Left colon (tissue), 2 donors: ENCODE data around the gene HLA-DPB1. TPM values are rescaled to one million over a fixed set of nuclear protein-coding genes. Genes with fewer than 3 reads are reported as not detected.

Source experiments
- ATAC-seq: fragments of 200-7000 bp; cut with Tn5 transposase; one replicate; pipeline ENCODE4 v1.9.1; 2020; ENCODE audit warnings: mild to moderate bottlenecking, moderate library complexity
- DNase-seq, 2 donors: peaks; one replicate each; pipeline ENCODE4 v3.0.0-alpha.2; 2020
- intact Hi-C, 2 donors: fragments of 100-400 bp; cut with DNase I in 1 of 2; cut with micrococcal nuclease in 1 of 2; formaldehyde crosslinking; loops; one replicate each; pipeline versions ENCODE4 v1.11.2 to v1.14.0; 2022; cut with DNase I, micrococcal nuclease
- total RNA-seq, 2 donors: library from RNA; stranded (reverse); fragmentation: NEBNext Ultra II Directional; extraction: Animal tissue kit (Norgen Biotek cat#: 25700); gene quantifications; one replicate each; pipeline ENCODE4 v1.2.1, GENCODE V29; 2021
- donor health status: DM: no; HTN: no; CAD: no.
- donor health status: DM: yes; HTN: yes; CAD: no.

Gene HLA-DPB1
- total RNA-seq, 2 donors from 2014 or later = 15.1 to 65.5 TPM

DNA sequence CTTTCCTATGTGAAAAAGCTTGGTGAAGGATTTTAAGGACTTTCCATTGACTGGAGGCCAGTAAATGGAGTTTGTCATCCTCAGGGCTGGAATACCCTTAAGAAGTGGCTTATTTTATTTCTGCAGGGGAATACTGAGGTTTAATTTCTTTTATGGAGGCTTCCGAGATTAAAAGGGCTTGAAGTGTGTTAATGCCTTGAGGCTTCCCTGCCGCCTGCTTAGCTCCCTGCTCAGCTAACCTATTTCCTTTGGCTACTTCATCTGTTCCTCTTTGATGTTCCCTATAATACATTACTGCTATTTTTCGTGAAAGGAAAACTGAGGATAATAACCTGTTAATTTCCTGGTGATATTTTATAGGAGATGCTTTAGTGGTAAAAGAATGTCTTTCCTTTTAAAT lies 44.2 kb downstream of the HLA-DPB1 start:
- ATAC-seq = no peak
- no peak for DNase-seq
- intact Hi-C loops = no loop called here

DNA sequence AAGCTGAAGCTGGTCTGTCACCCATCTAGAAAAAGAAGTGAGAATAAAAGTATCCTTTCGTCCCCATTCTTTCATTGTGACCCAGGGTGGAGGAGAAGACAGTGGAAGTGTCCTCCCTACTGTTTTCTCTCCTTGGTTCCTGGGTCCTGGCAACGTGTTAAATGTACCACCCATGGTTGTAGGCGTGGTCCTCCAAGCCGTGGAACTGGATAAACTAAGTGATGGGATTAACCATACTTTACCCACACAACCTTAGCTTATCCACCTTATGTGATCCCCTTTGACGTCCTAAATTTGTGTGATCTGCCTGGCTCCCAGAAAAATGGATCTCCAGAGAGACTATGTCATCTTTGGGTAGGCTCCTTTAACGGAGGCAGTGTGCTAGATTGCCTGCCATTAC lies 47.4 kb downstream of the HLA-DPB1 start:
- intact Hi-C loops = no loop called here
- ATAC-seq = no peak
- DNase-seq = no peak

DNA sequence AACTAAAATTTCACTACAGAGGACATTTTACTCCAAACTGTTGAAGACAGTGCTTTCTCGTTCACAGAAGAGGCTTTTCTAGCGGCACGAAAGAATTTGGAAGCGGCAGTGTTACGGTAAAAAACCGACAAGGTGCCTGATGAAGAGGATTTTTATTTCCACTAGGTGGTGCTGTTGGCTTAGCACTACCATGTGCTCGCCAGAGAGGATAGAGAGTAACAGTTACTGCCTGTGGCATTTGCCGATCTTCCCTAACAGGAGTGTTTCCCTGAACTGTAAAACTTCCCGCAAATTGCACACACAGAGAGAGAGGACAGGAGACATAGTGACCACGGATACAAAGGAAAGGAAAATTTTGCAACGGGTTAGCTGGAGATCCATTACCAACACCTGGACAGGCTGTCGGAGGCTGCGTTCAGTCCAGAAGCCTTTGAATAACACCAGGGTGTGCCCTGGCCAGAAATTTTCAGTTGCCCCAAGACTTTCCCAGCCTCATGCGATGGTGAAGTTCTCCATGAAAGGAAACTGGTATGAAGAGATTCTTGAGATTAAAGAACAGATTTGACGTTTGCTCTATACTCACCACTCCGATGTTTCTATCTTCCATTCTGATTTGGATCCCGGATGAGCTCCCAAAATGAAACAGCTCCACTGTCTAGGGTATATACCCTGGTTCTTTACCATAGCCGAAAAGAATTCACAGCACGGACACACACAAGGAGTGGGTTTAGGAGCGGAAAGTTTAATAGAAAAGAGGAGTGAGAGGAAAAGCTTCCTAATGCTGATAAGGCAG lies 48.1 kb downstream of the HLA-DPB1 start:
- intact Hi-C loops = no loop called here
- DNase-seq (no peak), ATAC-seq (no peak)

DNA sequence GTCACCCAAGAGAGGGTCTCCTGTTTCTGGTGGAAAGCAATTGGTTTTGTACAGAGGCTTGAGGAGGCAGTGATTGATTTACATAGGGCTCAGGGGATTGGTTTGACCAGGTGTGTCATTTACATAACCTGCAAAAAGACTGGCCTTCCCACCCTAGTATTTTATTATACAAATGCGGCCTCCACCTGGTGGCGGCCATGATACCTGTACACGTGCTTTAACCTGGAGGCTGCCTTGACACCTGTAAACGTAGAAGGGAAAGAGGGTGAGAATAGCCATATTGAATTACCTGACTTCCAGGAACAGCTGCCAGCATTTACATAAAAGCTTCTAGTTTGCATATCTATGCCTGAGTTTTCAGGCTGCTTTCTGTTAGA lies 48.7 kb downstream of the HLA-DPB1 start:
- DNase-seq (no peak), ATAC-seq (no peak)
- intact Hi-C loops = no loop called here

DNA sequence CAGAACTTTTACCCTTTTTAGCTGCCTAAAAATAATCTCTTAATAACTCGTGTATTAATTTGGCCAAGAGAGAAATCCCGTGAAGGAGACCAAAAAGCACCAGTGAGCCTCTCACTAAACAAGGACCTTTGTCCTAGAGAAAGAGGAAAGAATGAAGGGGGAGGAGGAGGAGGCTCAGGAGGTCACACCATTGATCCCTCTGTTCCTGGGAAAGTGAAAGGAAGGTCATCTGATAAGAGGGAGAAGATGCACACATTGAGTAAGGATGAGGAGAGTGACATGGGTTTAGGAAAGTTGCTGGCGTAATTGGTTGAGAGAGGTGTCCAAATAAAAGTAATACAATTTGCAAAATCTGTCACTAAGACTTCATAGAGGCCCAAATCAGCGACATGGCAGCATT lies 49.2 kb downstream of the HLA-DPB1 start:
- ATAC-seq (no peak), DNase-seq (no peak)
- intact Hi-C loops = no loop called here

DNA sequence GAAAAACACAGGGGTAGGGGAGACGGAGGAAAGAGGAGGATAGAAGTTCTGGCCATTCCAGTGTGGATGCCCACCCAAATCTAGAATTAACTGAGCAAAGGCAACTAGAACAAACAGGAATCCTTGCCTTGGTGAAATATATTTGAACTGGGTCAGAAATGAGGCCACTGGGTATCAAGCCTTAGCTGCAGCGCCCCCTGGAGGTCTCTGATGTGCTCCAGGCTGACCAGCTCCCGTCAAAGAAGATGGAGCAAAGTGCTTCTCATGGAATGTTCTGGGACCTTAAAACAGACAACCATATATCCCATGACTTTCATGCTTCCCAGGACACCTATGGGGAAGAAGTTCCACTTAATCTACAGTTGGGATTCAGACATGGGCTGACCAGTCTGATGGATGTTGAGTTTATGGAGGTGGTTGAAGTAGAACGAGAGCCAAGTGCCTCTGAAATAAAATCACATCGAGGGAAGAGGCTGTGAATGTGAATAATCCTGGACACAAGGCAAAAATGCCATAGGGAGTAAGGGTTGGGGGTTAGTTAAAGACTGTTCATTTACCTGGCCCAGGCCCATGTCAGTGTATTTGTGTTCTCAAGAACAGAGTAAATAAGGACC lies 50.4 kb downstream of the HLA-DPB1 start:
- DNase-seq (peak; percentile 39 to 87), ATAC-seq (peak; percentile 45)
- intact Hi-C loops = no loop called here

DNA sequence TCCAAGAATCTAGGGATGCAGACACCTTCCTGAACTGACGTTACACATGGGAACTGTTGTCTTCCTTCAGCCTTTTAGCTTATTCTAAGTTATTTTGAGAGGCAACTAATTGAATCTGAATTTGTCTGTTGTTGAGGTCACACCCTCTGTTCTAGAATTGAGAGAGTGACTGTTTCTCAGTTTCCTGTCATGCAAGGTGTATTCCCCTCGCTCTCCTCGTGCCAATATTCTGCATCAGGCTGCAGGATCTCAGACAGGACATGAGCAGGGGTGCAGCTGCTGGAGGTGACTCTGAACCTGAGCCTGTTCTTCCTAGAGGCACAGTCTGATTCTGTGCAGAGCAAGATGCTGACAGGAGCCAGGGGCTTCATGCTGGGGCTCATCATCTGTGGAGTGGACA lies 52.5 kb downstream of the HLA-DPB1 start:
- intact Hi-C loops = no loop called here
- ATAC-seq (no peak), DNase-seq (no peak)

DNA sequence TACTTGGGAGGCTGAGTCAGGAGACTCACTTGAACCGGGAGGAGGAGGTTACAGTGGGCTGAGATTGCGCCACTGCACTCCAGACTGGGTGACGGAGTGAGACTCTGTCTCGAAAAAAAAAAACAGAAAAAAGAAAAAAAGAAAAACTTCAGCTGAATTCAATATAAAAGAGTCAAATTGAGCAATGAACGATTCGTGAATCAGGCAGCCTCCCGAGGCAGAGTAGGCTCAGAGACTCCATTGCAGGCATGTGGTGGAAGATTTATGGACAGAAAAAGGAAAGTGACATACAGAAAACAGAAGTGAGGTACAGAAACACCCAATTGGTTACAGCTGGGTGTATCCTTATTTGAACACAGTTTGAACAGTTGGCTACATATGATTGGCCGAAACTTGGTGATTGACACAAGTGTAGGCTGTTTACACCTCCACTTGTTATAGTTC lies 56.3 kb downstream of the HLA-DPB1 start:
- ATAC-seq = no peak
- intact Hi-C loops = no loop called here
- no peak for DNase-seq

DNA sequence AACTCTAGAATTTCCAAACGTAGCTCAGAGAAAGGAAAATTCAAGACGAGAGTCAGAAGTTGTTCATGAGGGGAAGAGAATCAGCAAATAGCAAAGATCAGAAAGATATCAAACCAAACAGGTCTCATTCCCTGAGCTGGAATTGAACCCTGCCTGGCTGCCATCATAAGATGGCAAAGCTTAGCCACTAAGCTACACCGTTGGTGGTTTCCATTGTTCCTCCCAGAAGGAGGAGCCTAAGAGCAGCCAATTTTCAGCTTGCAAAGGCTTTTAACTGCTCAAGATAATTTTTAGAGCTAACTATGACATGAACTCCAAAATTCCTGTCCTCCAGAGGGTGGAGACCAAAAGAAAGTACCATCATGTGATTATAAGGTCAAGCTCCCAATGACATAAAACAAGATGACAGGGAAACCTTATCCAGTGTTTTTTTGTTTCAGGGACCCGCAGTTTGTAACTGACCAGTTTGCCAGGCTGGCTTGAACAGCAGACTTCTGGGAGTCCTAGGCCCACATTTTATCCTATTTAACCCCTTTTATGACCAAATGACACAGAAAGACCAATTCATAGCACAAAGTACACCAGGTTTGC lies 60.6 kb downstream of the HLA-DPB1 start:
- ATAC-seq = no peak
- intact Hi-C loops = no loop called here
- no peak for DNase-seq

Other genes with a start within 250 kb of the HLA-DPB1 start
- gene TAP2, start 237.3 kb upstream of the HLA-DPB1 start, total RNA-seq = 100 to 1,000 TPM in 1 of 2 donors, 10 to 100 TPM in 1; 38.9 to 109 TPM
- 100 to 1,000 TPM; 110 to 168 TPM for gene PSMB8, start 231.9 kb upstream of the HLA-DPB1 start, total RNA-seq
- 100 to 1,000 TPM in 1 of 2 donors, 10 to 100 TPM in 1; 73.5 to 118 TPM for gene TAP1, start 222.3 kb upstream of the HLA-DPB1 start, total RNA-seq
- 10 to 100 TPM; 26.3 to 72.2 TPM for gene PSMB9, start 221.8 kb upstream of the HLA-DPB1 start, total RNA-seq
- 10 to 100 TPM in 1 of 2 donors, 1 to 10 TPM in 1; 4.0 to 21.3 TPM for gene HLA-DMB, start 135.0 kb upstream of the HLA-DPB1 start, total RNA-seq
- gene HLA-DMA, start 122.9 kb upstream of the HLA-DPB1 start, total RNA-seq = 10 to 100 TPM; 11.8 to 22.1 TPM
- 100 to 1,000 TPM; 128 TPM for gene BRD2, start 107.4 kb upstream of the HLA-DPB1 start, total RNA-seq
- 1 to 10 TPM in 1 of 2 donors, under 1 TPM in 1; 0.92 to 4.7 TPM for gene HLA-DOA, start 66.4 kb upstream of the HLA-DPB1 start, total RNA-seq
- gene HLA-DPA1, start 2.3 kb upstream of the HLA-DPB1 start, total RNA-seq = 100 to 1,000 TPM in 1 of 2 donors, 10 to 100 TPM in 1; 14.8 to 103 TPM
- gene COL11A2, start 116.5 kb downstream of the HLA-DPB1 start, total RNA-seq = under 1 TPM; 0.45 to 0.55 TPM
- gene RXRB, start 124.7 kb downstream of the HLA-DPB1 start, total RNA-seq = 10 to 100 TPM; 34.4 to 37.0 TPM
- gene SLC39A7, start 124.9 kb downstream of the HLA-DPB1 start, total RNA-seq = 100 to 1,000 TPM; 128 to 203 TPM
- 10 to 100 TPM; 22.4 to 23.7 TPM for gene HSD17B8, start 128.7 kb downstream of the HLA-DPB1 start, total RNA-seq
- gene RING1, start 132.5 kb downstream of the HLA-DPB1 start, total RNA-seq = 10 to 100 TPM; 27.4 to 29.7 TPM
- 10 to 100 TPM; 60.2 to 68.4 TPM for gene VPS52, start 195.9 kb downstream of the HLA-DPB1 start, total RNA-seq
- gene RPS18, start 196.1 kb downstream of the HLA-DPB1 start, total RNA-seq = 1,000 to 10,000 TPM; 1,882 to 2,045 TPM
- 10 to 100 TPM; 34.8 to 40.3 TPM for gene B3GALT4, start 201.1 kb downstream of the HLA-DPB1 start, total RNA-seq
- 10 to 100 TPM; 27.7 to 29.3 TPM for gene WDR46, start 213.2 kb downstream of the HLA-DPB1 start, total RNA-seq
- gene PFDN6, start 213.6 kb downstream of the HLA-DPB1 start, total RNA-seq = 10 to 100 TPM; 36.8 to 45.7 TPM
- gene RGL2, start 223.0 kb downstream of the HLA-DPB1 start, total RNA-seq = 10 to 100 TPM; 21.5 to 35.0 TPM
- 100 to 1,000 TPM; 229 to 283 TPM for gene TAPBP, start 238.1 kb downstream of the HLA-DPB1 start, total RNA-seq
- 10 to 100 TPM; 19.9 to 21.3 TPM for gene ZBTB22, start 241.8 kb downstream of the HLA-DPB1 start, total RNA-seq
- gene DAXX, start 247.0 kb downstream of the HLA-DPB1 start, total RNA-seq = 10 to 100 TPM; 33.5 to 35.3 TPM